CD14-positive monocyte (primary cell): ENCODE data around the gene RNF126. TPM values are rescaled to one million over a fixed set of nuclear protein-coding genes. Genes with fewer than 3 reads are reported as not detected.

Source experiments
- DNase-seq, 3 donors: peaks; one replicate each; pipeline ENCODE4 v3.0.0-alpha.2; 2011 to 2022
- H2AFZ ChIP-seq: 2 replicates; pipeline ENCODE4 v1.6.0; 2012; ENCODE audit warnings: mild to moderate bottlenecking, low read depth, low read length, inconsistent platforms; ENCODE audit not compliant: insufficient read depth, poor library complexity, severe bottlenecking
- H3K27ac ChIP-seq, 2 donors: 1 replicate in 1 of 2; 2 replicates in 1 of 2; pipeline ENCODE4 v1.5.1; 2012 to 2013; ENCODE audit warnings: low read length in 2 of 2, control low read depth in 1 of 2, inconsistent platforms in 1 of 2, low read depth in 1 of 2, mild to moderate bottlenecking in 1 of 2
- H3K27me3 ChIP-seq, 2 donors: one replicate each; pipeline versions ENCODE4 v1.6.0 to v1.6.1; 2011 to 2013; ENCODE audit warnings: low read length in 2 of 2; ENCODE audit not compliant: control insufficient read depth in 2 of 2, insufficient read depth in 2 of 2
- H3K36me3 ChIP-seq, 2 donors: replicated peaks in 1 of 2; 1 replicate in 1 of 2; 2 replicates in 1 of 2; pipeline versions ENCODE4 v1.5.1 to v1.6.1; 2012 to 2013; ENCODE audit warnings: low read length in 2 of 2, control low read depth in 1 of 2, inconsistent platforms in 1 of 2, mild to moderate bottlenecking in 1 of 2; ENCODE audit not compliant: insufficient read depth in 2 of 2, control insufficient read depth in 1 of 2
- H3K4me1 ChIP-seq, 2 donors: 1 replicate in 1 of 2; 2 replicates in 1 of 2; pipeline versions ENCODE4 v1.5.1 to v1.6.1; 2012 to 2013; ENCODE audit warnings: low read length in 2 of 2, control low read depth in 1 of 2, inconsistent platforms in 1 of 2, mild to moderate bottlenecking in 1 of 2, moderate library complexity in 1 of 2; ENCODE audit not compliant: insufficient read depth in 2 of 2, control insufficient read depth in 1 of 2
- H3K4me2 ChIP-seq: replicated peaks from 2 replicates; pipeline ENCODE3; 2012; ENCODE audit warnings: low read length, moderate library complexity, mild to moderate bottlenecking; ENCODE audit not compliant: poor library complexity, severe bottlenecking; ENCODE audit errors: extremely low read depth
- H3K4me3 ChIP-seq, 3 experiments: fragments of 200-600 bp in 1 of 3; sonication (generic) in 1 of 3; replicated peaks in 1 of 3; 1 replicate in 2 of 3; 2 replicates in 1 of 3; pipeline ENCODE4 v1.5.1; 2011 to 2013; ENCODE audit warnings: low read length in 3 of 3, mild to moderate bottlenecking in 3 of 3, control low read depth in 2 of 3, low read depth in 2 of 3, inconsistent platforms in 1 of 3, moderate library complexity in 1 of 3
- H3K79me2 ChIP-seq: 2 replicates; pipeline ENCODE4 v1.6.0; 2012; ENCODE audit warnings: mild to moderate bottlenecking, control low read depth, inconsistent platforms, low read length, moderate library complexity; ENCODE audit not compliant: insufficient read depth
- H3K9ac ChIP-seq: 2 replicates; pipeline ENCODE4 v1.6.0; 2017; ENCODE audit warnings: low read length, mild to moderate bottlenecking; ENCODE audit not compliant: insufficient read depth, poor library complexity, severe bottlenecking
- H3K9me3 ChIP-seq, 2 donors: replicated peaks in 1 of 2; 1 replicate in 1 of 2; 2 replicates in 1 of 2; pipeline versions ENCODE4 v1.5.1 to v1.6.1; 2012 to 2013; ENCODE audit warnings: low read length in 2 of 2, control low read depth in 1 of 2; ENCODE audit not compliant: control insufficient read depth in 1 of 2, insufficient read depth in 1 of 2
- H4K20me1 ChIP-seq: 2 replicates; pipeline ENCODE4 v1.6.0; 2012; ENCODE audit warnings: mild to moderate bottlenecking, low read length, control low read depth, moderate library complexity; ENCODE audit not compliant: insufficient read depth
- H3K27ac Mint-ChIP-seq, 7 donors: one replicate each; pipeline ENCODE4 v1.8.0; 2020; ENCODE audit warnings: mild to moderate bottlenecking in 7 of 7, mixed read lengths in 7 of 7, moderate library complexity in 6 of 7, inconsistent platforms in 2 of 7
- H3K27me3 Mint-ChIP-seq, 3 donors: one replicate each; pipeline ENCODE4 v1.8.0; 2021 to 2022; ENCODE audit warnings: low read depth in 3 of 3, mild to moderate bottlenecking in 3 of 3, mixed read lengths in 3 of 3, moderate library complexity in 3 of 3, inconsistent platforms in 1 of 3
- H3K36me3 Mint-ChIP-seq, 2 donors: one replicate each; pipeline ENCODE4 v1.8.0; 2020; ENCODE audit warnings: mixed read lengths in 2 of 2, inconsistent platforms in 1 of 2, mild to moderate bottlenecking in 1 of 2
- H3K4me1 Mint-ChIP-seq: one replicate; pipeline ENCODE4 v1.8.0; 2020; ENCODE audit warnings: mild to moderate bottlenecking, mixed read lengths
- H3K4me3 Mint-ChIP-seq, 2 donors: one replicate each; pipeline ENCODE4 v1.8.0; 2020; ENCODE audit warnings: mild to moderate bottlenecking in 2 of 2, mixed read lengths in 2 of 2, moderate library complexity in 1 of 2
- H3K9me3 Mint-ChIP-seq, 7 donors: one replicate each; pipeline ENCODE4 v1.8.0; 2020 to 2022; ENCODE audit warnings: mixed read lengths in 7 of 7, mild to moderate bottlenecking in 6 of 7, moderate library complexity in 6 of 7, inconsistent platforms in 2 of 7
- CTCF ChIP-seq: fragments of 200-600 bp; IDR thresholded peaks from one replicate; pipeline ENCODE4 v1.8.0; 2022; ENCODE audit warnings: antibody characterized with exemption, mild to moderate bottlenecking
- WGBS: methylation state at CpG from one replicate; pipeline ENCODE4 v1.1.5; 2013; ENCODE audit warnings: missing lambda C conversion rate; ENCODE audit not compliant: insufficient coverage; 5-methylcytosine and 5-hydroxymethylcytosine counted together
- intact Hi-C, 2 donors: fragments of 100-400 bp; cut with micrococcal nuclease; formaldehyde crosslinking; loops; one replicate each; pipeline versions ENCODE4 v1.15.0 to v1.15.1; 2023
- polyA plus RNA-seq, 3 donors: library from polyadenylated mRNA; depleted of rRNA in 1 of 3; unstranded in 2 of 3; stranded (reverse) in 1 of 3; fragments of 300-500 nt in 2 of 3; fragments of >200 nt in 1 of 3; fragmentation: Illumina TruSeq in 2 of 3; gene quantifications; 1 replicate in 2 of 3; 2 replicates in 1 of 3; pipeline ENCODE4 v1.2.3, GENCODE V29; 2012 to 2021

The RNF126 gene
- polyA plus RNA-seq, 3 donors = 29.1 to 51.6 (median 31.6) TPM

GRCh38 chr19:653425-653824, 9.6 kb downstream of the RNF126 start:
- no peak overlapping the region for H3K4me3 ChIP-seq
- 96% methylated on average over 15 of the region's 17 CpGs for WGBS
- DNase-seq = no peak
- H3K36me3 Mint-ChIP-seq = peaks cover 31 to 76% of the 10 kb centered on the region in 2 donors
- H3K4me3 Mint-ChIP-seq = no peak overlapping the region
- no peak overlapping the region for H2AFZ ChIP-seq
- H3K27ac ChIP-seq = no peak overlapping the region
- H3K79me2 ChIP-seq = peaks cover 78% of the 10 kb centered on the region
- peaks cover 8% of the 10 kb centered on the region for H3K4me1 Mint-ChIP-seq
- intact Hi-C loops = no loop called here
- no peaks in the 10 kb centered on the region for H3K27me3 Mint-ChIP-seq
- no peaks in the 10 kb centered on the region for H3K9me3 Mint-ChIP-seq
- peaks cover 72 to 87% of the 10 kb centered on the region in 2 donors for H3K36me3 ChIP-seq
- H3K9ac ChIP-seq = no peak overlapping the region
- peaks cover 100% of the 10 kb centered on the region for H4K20me1 ChIP-seq
- peak overlapping the region in 1 of 7 donors; percentile 82 for H3K27ac Mint-ChIP-seq
- no peak for TF ChIP-seq CTCF
- H3K27me3 ChIP-seq = no peaks in the 10 kb centered on the region
- H3K9me3 ChIP-seq = no peaks in the 10 kb centered on the region
- no peaks in the 10 kb centered on the region for H3K4me1 ChIP-seq
- no peak overlapping the region for H3K4me2 ChIP-seq

GRCh38 chr19:652467-653389, 10.3 kb downstream of the RNF126 start:
- Histone ChIP-seq H4K20me1 (peaks cover 98% of the 10 kb centered on the region), H3K4me3 (no peak overlapping the region), H2AFZ (no peak overlapping the region), H3K4me2 (no peak overlapping the region), H3K36me3 (peaks cover 72 to 85% of the 10 kb centered on the region in 2 donors), H3K27me3 (no peaks in the 10 kb centered on the region), H3K4me1 (no peaks in the 10 kb centered on the region), H3K79me2 (peaks cover 71% of the 10 kb centered on the region), H3K9me3 (no peaks in the 10 kb centered on the region), H3K27ac (no peak overlapping the region), H3K9ac (no peak overlapping the region)
- TF ChIP-seq CTCF = no peak
- WGBS = 95% methylated on average over 54 of the region's 54 CpGs
- Mint-ChIP-seq H3K36me3 (peaks cover 33 to 79% of the 10 kb centered on the region in 2 donors), H3K4me1 (peaks cover 8% of the 10 kb centered on the region), H3K4me3 (no peak overlapping the region), H3K9me3 (no peaks in the 10 kb centered on the region), H3K27me3 (no peaks in the 10 kb centered on the region), H3K27ac (no peak overlapping the region)
- intact Hi-C loops = no loop called here
- no peak for DNase-seq
